Neural cell (in vitro differentiated cells): Measurements from ENCODE around the gene MYCBP2. TPM values are rescaled to one million over a fixed set of nuclear protein-coding genes. Genes with fewer than 3 reads are reported as not detected.

ENCODE experiments used
- H2AFZ ChIP-seq: fragments of 200-600, 300-800 bp; sonication (generic), shearing (Covaris generic); 2 replicates; pipeline ENCODE4 v1.6.0; 2014; ENCODE audit warnings: low read depth, mild to moderate bottlenecking, antibody characterized with exemption, low read length, moderate library complexity
- H3F3A ChIP-seq: fragments of 200-600 bp; shearing (Covaris generic); 2 replicates; pipeline ENCODE4 v1.6.1; 2016; ENCODE audit warnings: mild to moderate bottlenecking, moderate library complexity, mixed read lengths, antibody characterized with exemption, low read length; ENCODE audit not compliant: insufficient read depth, poor library complexity, severe bottlenecking
- H3K27ac ChIP-seq: fragments of 200-600, 300-800 bp; sonication (generic), shearing (Covaris generic); 2 replicates; pipeline ENCODE4 v1.5.1; 2014; ENCODE audit warnings: mild to moderate bottlenecking, low read length, moderate library complexity
- H3K27me3 ChIP-seq: fragments of 300-800, 200-600 bp; sonication (generic), shearing (Covaris generic); 2 replicates; pipeline ENCODE4 v1.6.0; 2014; ENCODE audit warnings: mild to moderate bottlenecking, low read depth, low read length, moderate library complexity; ENCODE audit not compliant: insufficient read depth
- H3K36me3 ChIP-seq: fragments of 300-800, 200-600 bp; sonication (generic), shearing (Covaris generic); 2 replicates; pipeline ENCODE4 v1.5.1; 2014; ENCODE audit warnings: mild to moderate bottlenecking, antibody characterized with exemption, low read length, moderate library complexity; ENCODE audit not compliant: insufficient read depth
- H3K4me2 ChIP-seq: fragments of 300-800, 200-600 bp; sonication (generic), shearing (Covaris generic); 2 replicates; pipeline ENCODE4 v1.6.0; 2014; ENCODE audit warnings: mild to moderate bottlenecking, low read length
- H3K4me3 ChIP-seq: fragments of 300-800, 200-600 bp; sonication (generic), shearing (Covaris generic); 2 replicates; pipeline ENCODE4 v1.5.1; 2014; ENCODE audit warnings: mild to moderate bottlenecking, low read length, moderate library complexity
- H3K79me2 ChIP-seq: fragments of 200-600 bp; shearing (Covaris generic); replicated peaks from 2 replicates; pipeline ENCODE4 v1.6.0; 2014; ENCODE audit warnings: mild to moderate bottlenecking, low read length, moderate library complexity; ENCODE audit not compliant: insufficient read depth
- H3K9ac ChIP-seq: fragments of 300-800, 200-600 bp; sonication (generic), shearing (Covaris generic); 2 replicates; pipeline ENCODE4 v1.6.1; 2016; ENCODE audit warnings: mild to moderate bottlenecking, low read length, mixed read lengths
- H3K9me2 ChIP-seq: fragments of 200-600 bp; shearing (Covaris generic); 2 replicates; pipeline ENCODE4 v1.6.1; 2016; ENCODE audit warnings: mild to moderate bottlenecking, low read length, mixed read lengths; ENCODE audit not compliant: insufficient read depth
- H3K9me3 ChIP-seq: fragments of 200-600, 300-800 bp; sonication (generic), shearing (Covaris generic); 2 replicates; pipeline ENCODE4 v1.6.1; 2016; ENCODE audit warnings: mild to moderate bottlenecking, mixed run types, low read length, moderate library complexity, mixed read lengths
- H4K20me1 ChIP-seq: fragments of 200-600 bp; shearing (Covaris generic); 2 replicates; pipeline ENCODE4 v1.6.1; 2016; ENCODE audit warnings: mild to moderate bottlenecking, mixed run types; ENCODE audit not compliant: insufficient read depth
- EP300 ChIP-seq: fragments of 450-650 bp; conservative IDR thresholded peaks from 2 replicates; pipeline ENCODE4 v1.6.1; 2014; ENCODE audit warnings: antibody characterized with exemption, mild to moderate bottlenecking, moderate library complexity; ENCODE audit not compliant: poor library complexity, severe bottlenecking
- EZH2 ChIP-seq: fragments of 200-600, 300-800 bp; shearing (Covaris generic), sonication (generic); IDR thresholded peaks from 2 replicates; pipeline ENCODE4 v1.6.1; 2014; ENCODE audit warnings: antibody characterized with exemption, low read length, borderline replicate concordance, mild to moderate bottlenecking; ENCODE audit not compliant: insufficient read depth, poor library complexity, severe bottlenecking
- MXI1 ChIP-seq: fragments of 450-650 bp; conservative IDR thresholded peaks from 2 replicates; pipeline ENCODE4 v1.6.1; 2014; ENCODE audit warnings: antibody characterized with exemption, mild to moderate bottlenecking; ENCODE audit not compliant: poor library complexity, severe bottlenecking
- POLR2AphosphoS5 ChIP-seq: IDR thresholded peaks from 2 replicates; pipeline ENCODE4 v1.6.1; 2012
- RAD21 ChIP-seq: fragments of 450-650 bp; conservative IDR thresholded peaks from 2 replicates; pipeline ENCODE4 v1.6.1; 2014; ENCODE audit warnings: antibody characterized with exemption, mild to moderate bottlenecking, moderate library complexity
- SMC3 ChIP-seq: fragments of 450-650 bp; conservative IDR thresholded peaks from 2 replicates; pipeline ENCODE4 v1.6.1; 2014; ENCODE audit warnings: antibody characterized with exemption, mild to moderate bottlenecking, moderate library complexity; ENCODE audit not compliant: poor library complexity
- TAF1 ChIP-seq: IDR thresholded peaks from 2 replicates; pipeline ENCODE4 v1.6.1; 2012; ENCODE audit warnings: low read depth
- polyA plus RNA-seq: library from polyadenylated mRNA; depleted of rRNA; stranded (reverse); fragments of >200 nt; gene quantifications from 2 replicates; pipeline ENCODE4 v1.2.3, GENCODE V29; 2014
- TF ChIP-seq, protein P1 (sequence below): IDR thresholded peaks from 2 replicates; pipeline ENCODE4 v1.6.1; 2012; ENCODE audit warnings: borderline replicate concordance
- TF ChIP-seq, protein P2 (sequence below): fragments of 450-650 bp; IDR thresholded peaks from 2 replicates; pipeline ENCODE4 v1.5.1; 2014; ENCODE audit warnings: antibody characterized with exemption, mild to moderate bottlenecking, moderate library complexity; ENCODE audit not compliant: poor library complexity, severe bottlenecking

MYCBP2 gene
- polyA plus RNA-seq, 1 donor from 2014 or later, result 135 TPM

DNA sequence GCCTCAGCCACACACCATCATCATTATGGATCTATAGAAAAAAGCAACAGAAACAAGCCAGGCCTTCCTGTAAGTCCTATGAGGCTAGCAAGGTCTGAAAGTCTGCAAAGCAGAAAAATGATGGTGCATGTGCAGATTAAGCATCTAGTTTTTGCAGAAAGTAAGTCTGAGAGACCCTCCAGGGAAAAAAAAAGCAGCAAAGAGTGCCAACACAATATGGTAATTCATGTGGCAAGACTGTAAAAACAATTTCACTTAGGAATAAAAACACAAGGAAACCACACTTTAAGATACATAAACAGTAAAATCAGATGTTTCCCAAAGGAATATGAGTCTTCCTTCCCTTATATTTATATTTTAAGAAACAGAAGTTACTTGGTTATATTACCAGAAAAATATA is 187.6 kb downstream of the MYCBP2 start:
- Histone ChIP-seq H3K4me3 (no peak overlapping the region), H3K27ac (no peak overlapping the region), H3K79me2 (no peaks in the 10 kb centered on the region), H3K9me2 (no peaks in the 10 kb centered on the region), H3F3A (no peaks in the 10 kb centered on the region), H2AFZ (no peak overlapping the region), H3K27me3 (no peaks in the 10 kb centered on the region), H3K4me2 (no peak overlapping the region), H3K9me3 (no peaks in the 10 kb centered on the region), H4K20me1 (no peaks in the 10 kb centered on the region), H3K9ac (no peak overlapping the region), H3K36me3 (peaks cover 8% of the 10 kb centered on the region)
- TF ChIP-seq TAF1, result no peak
- no peak for TF ChIP-seq RAD21
- no peak for TF ChIP-seq MXI1

DNA sequence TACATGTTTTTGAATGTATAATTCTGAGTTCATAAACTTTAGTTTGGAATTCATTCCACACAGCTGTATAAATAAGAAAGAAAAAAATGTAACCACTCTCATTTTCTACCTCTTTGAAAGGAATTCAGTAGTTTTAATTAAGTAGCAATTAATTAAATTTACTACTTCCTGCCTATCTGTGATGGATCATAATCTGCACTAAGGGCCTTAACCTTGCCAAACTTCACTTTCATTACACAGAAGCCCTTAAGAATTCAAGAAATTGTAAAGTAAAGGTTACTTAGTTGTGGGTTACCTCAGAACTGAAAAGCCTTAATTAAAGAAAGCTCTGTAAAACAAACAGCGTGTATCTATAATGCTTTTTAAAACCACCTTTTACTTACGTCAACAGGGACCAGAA is 188.1 kb downstream of the MYCBP2 start:
- H3K27ac ChIP-seq, result no peak overlapping the region
- TF ChIP-seq MXI1, result no peak
- no peak overlapping the region for H3K9ac ChIP-seq
- no peaks in the 10 kb centered on the region for H3K27me3 ChIP-seq
- no peaks in the 10 kb centered on the region for H3K79me2 ChIP-seq
- H3K4me3 ChIP-seq, result no peak overlapping the region
- no peak overlapping the region for H3K4me2 ChIP-seq
- H3F3A ChIP-seq, result no peaks in the 10 kb centered on the region
- no peaks in the 10 kb centered on the region for H3K9me3 ChIP-seq
- H4K20me1 ChIP-seq, result no peaks in the 10 kb centered on the region
- peaks cover 8% of the 10 kb centered on the region for H3K36me3 ChIP-seq
- H2AFZ ChIP-seq, result no peak overlapping the region
- H3K9me2 ChIP-seq, result no peaks in the 10 kb centered on the region

DNA sequence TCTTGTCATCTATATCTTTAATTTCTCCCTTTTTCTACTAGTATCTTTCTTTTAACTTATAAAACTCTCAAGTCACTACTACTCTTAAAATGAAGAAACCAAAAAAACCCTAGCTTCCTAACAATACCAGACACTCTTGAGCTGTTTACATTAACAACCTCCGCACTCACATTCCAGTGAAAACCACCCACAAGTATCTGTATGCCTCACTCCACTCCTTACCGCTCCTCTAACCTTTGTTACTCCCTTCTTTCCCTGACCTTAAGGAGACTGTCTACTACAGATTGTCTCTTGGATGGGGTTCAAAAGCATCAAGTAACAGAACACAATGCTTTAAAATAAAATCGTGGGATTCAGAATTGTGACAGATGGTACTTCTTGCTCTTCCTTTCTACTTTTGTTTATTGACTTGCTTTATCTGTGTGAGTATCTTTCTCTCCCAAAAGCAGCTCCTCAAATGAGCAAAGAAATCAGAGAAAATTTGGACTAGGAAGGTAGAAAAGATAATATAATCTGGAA is 189.9 kb downstream of the MYCBP2 start:
- Histone ChIP-seq H3K4me3 (no peak overlapping the region), H3K4me2 (no peak overlapping the region)

More for the DNA sequence above, 189.9 kb downstream of the MYCBP2 start:
- H4K20me1 ChIP-seq, result no peaks in the 10 kb centered on the region
- H3K9ac ChIP-seq, result no peak overlapping the region
- TF ChIP-seq TAF1 (no peak), SMC3 (no peak), RAD21 (no peak), EP300 (no peak), POLR2AphosphoS5 (no peak), EZH2 (no peak), MXI1 (no peak)
- TF ChIP-seq, protein P1, sequence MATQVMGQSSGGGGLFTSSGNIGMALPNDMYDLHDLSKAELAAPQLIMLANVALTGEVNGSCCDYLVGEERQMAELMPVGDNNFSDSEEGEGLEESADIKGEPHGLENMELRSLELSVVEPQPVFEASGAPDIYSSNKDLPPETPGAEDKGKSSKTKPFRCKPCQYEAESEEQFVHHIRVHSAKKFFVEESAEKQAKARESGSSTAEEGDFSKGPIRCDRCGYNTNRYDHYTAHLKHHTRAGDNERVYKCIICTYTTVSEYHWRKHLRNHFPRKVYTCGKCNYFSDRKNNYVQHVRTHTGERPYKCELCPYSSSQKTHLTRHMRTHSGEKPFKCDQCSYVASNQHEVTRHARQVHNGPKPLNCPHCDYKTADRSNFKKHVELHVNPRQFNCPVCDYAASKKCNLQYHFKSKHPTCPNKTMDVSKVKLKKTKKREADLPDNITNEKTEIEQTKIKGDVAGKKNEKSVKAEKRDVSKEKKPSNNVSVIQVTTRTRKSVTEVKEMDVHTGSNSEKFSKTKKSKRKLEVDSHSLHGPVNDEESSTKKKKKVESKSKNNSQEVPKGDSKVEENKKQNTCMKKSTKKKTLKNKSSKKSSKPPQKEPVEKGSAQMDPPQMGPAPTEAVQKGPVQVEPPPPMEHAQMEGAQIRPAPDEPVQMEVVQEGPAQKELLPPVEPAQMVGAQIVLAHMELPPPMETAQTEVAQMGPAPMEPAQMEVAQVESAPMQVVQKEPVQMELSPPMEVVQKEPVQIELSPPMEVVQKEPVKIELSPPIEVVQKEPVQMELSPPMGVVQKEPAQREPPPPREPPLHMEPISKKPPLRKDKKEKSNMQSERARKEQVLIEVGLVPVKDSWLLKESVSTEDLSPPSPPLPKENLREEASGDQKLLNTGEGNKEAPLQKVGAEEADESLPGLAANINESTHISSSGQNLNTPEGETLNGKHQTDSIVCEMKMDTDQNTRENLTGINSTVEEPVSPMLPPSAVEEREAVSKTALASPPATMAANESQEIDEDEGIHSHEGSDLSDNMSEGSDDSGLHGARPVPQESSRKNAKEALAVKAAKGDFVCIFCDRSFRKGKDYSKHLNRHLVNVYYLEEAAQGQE, result no peak
- TF ChIP-seq, protein P2, sequence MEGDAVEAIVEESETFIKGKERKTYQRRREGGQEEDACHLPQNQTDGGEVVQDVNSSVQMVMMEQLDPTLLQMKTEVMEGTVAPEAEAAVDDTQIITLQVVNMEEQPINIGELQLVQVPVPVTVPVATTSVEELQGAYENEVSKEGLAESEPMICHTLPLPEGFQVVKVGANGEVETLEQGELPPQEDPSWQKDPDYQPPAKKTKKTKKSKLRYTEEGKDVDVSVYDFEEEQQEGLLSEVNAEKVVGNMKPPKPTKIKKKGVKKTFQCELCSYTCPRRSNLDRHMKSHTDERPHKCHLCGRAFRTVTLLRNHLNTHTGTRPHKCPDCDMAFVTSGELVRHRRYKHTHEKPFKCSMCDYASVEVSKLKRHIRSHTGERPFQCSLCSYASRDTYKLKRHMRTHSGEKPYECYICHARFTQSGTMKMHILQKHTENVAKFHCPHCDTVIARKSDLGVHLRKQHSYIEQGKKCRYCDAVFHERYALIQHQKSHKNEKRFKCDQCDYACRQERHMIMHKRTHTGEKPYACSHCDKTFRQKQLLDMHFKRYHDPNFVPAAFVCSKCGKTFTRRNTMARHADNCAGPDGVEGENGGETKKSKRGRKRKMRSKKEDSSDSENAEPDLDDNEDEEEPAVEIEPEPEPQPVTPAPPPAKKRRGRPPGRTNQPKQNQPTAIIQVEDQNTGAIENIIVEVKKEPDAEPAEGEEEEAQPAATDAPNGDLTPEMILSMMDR, result no peak
- H3K27ac ChIP-seq, result no peak overlapping the region
- no peaks in the 10 kb centered on the region for H3K9me2 ChIP-seq
- no peaks in the 10 kb centered on the region for H3K9me3 ChIP-seq
- H3K79me2 ChIP-seq, result no peaks in the 10 kb centered on the region
- H3F3A ChIP-seq, result no peaks in the 10 kb centered on the region
- no peaks in the 10 kb centered on the region for H3K27me3 ChIP-seq
- no peak overlapping the region for H2AFZ ChIP-seq
- peaks cover 8% of the 10 kb centered on the region for H3K36me3 ChIP-seq
